Measurements from ENCODE around the gene IVL. TPM values are rescaled to one million over a fixed set of nuclear protein-coding genes. Genes with fewer than 3 reads are reported as not detected.

IVL gene
- total RNA-seq, 2 experiments from 2014 or later, result not detected

GRCh38 chr1:152942161-152942560, 33.8 kb downstream of the IVL start:
- DNase-seq (no peak), ATAC-seq (no peak)
- Mint-ChIP-seq H3K27ac (no peak overlapping the region), H3K27me3 (peaks cover under 1% of the 10 kb centered on the region), H3K4me1 (no peaks in the 10 kb centered on the region), H3K36me3 (no peaks in the 10 kb centered on the region), H3K9me3 (ENCODE audit: low read depth) (no peaks in the 10 kb centered on the region), H3K4me3 (no peak overlapping the region)
- CTCF ChIA-PET, result no interaction called here

- ATAC-seq, result no peak
- H3K9me3 Mint-ChIP-seq (ENCODE audit: low read depth), result no peaks in the 10 kb centered on the region
These were observed 37.9 kb downstream of the IVL start for GRCh38 chr1:152946248-152946647.

GRCh38 chr1:152946651-152947256, 38.4 kb downstream of the IVL start, which contains the start of gene SPRR5:
SPRR5 (plus strand) TSS chr1:152947206; CDS start chr1:152948555, 1,349 bp downstream.
- Mint-ChIP-seq H3K4me1 (no peaks in the 10 kb centered on the region), H3K9me3 (ENCODE audit: low read depth) (no peaks in the 10 kb centered on the region), H3K36me3 (no peaks in the 10 kb centered on the region), H3K27me3 (peaks cover 3% of the 10 kb centered on the region), H3K27ac (no peak within 1 kb of the TSS), H3K4me3 (no peak within 1 kb of the TSS)
- CTCF ChIA-PET, result no interaction called here
- DNase-seq, result no peak
- no peak for ATAC-seq

More at GRCh38 chr1:152946248-152946647, 37.9 kb downstream of the IVL start:
- DNase-seq, result no peak
- CTCF ChIA-PET, result interaction anchor here (1.2 kb wide), 1 partner anchor 77 kb away, joined by 3 read pairs; no protein-coding TSS in a partner anchor
- Mint-ChIP-seq H3K4me3 (no peak overlapping the region), H3K27me3 (peaks cover 3% of the 10 kb centered on the region), H3K27ac (no peak overlapping the region), H3K4me1 (no peaks in the 10 kb centered on the region), H3K36me3 (no peaks in the 10 kb centered on the region)

GRCh38 chr1:152951711-152952110, 43.4 kb downstream of the IVL start:
- CTCF ChIA-PET, result no interaction called here
- ATAC-seq (no peak), DNase-seq (no peak)
- Mint-ChIP-seq H3K4me3 (no peak overlapping the region), H3K4me1 (no peaks in the 10 kb centered on the region), H3K9me3 (ENCODE audit: low read depth) (no peaks in the 10 kb centered on the region), H3K36me3 (no peaks in the 10 kb centered on the region), H3K27ac (no peak overlapping the region), H3K27me3 (peaks cover 3% of the 10 kb centered on the region)

- Mint-ChIP-seq H3K27me3 (no peaks in the 10 kb centered on the region), H3K4me3 (no peak overlapping the region), H3K4me1 (no peaks in the 10 kb centered on the region), H3K9me3 (ENCODE audit: low read depth) (no peaks in the 10 kb centered on the region), H3K27ac (no peak overlapping the region), H3K36me3 (no peaks in the 10 kb centered on the region)
- DNase-seq, result no peak
- CTCF ChIA-PET, result no interaction called here
- ATAC-seq, result no peak
These were observed 45.4 kb downstream of the IVL start for GRCh38 chr1:152953761-152954160.

- no peak for DNase-seq
- CTCF ChIA-PET, result no interaction called here
- H3K27ac Mint-ChIP-seq, result no peak overlapping the region
- no peaks in the 10 kb centered on the region for H3K4me1 Mint-ChIP-seq
- ATAC-seq, result no peak
- no peaks in the 10 kb centered on the region for H3K27me3 Mint-ChIP-seq
- no peaks in the 10 kb centered on the region for H3K36me3 Mint-ChIP-seq
- H3K9me3 Mint-ChIP-seq (ENCODE audit: low read depth), result no peaks in the 10 kb centered on the region
- no peak overlapping the region for H3K4me3 Mint-ChIP-seq
These were observed 46.1 kb downstream of the IVL start for GRCh38 chr1:152954436-152954835.

GRCh38 chr1:152957561-152957960, 49.2 kb downstream of the IVL start:
- DNase-seq (no peak), ATAC-seq (no peak)
- Mint-ChIP-seq H3K36me3 (no peaks in the 10 kb centered on the region), H3K27me3 (no peaks in the 10 kb centered on the region), H3K27ac (no peak overlapping the region), H3K4me1 (no peaks in the 10 kb centered on the region), H3K4me3 (no peak overlapping the region), H3K9me3 (ENCODE audit: low read depth) (no peaks in the 10 kb centered on the region)
- CTCF ChIA-PET, result no interaction called here

DNA sequence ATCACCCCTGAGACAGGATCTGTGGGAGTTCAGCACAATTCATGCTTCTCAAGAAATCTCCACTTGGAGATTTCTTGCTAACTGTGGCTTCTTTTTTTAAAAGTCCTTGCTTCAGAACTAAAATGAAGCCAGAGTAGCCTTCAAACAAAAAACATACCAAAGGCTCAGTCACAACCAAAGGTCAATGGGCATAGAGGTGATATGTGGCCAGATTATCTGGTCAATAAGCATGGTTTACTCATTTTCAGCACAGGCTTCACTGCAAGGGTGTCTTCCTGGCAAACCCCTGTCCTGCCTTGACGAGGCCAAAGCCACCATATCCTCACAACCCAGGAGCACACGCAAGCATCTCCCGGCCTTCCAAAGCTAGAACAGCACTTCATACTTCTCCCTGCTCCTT, 50.9 kb downstream of the IVL start:
- CTCF ChIA-PET, result no interaction called here
- peak; percentile 1 for DNase-seq
- ATAC-seq, result no peak
- peaks cover 5% of the 10 kb centered on the region for H3K27me3 Mint-ChIP-seq
- H3K4me1 Mint-ChIP-seq, result no peaks in the 10 kb centered on the region
- H3K9me3 Mint-ChIP-seq (ENCODE audit: low read depth), result no peaks in the 10 kb centered on the region
- no peak overlapping the region for H3K27ac Mint-ChIP-seq
- no peaks in the 10 kb centered on the region for H3K36me3 Mint-ChIP-seq
- H3K4me3 Mint-ChIP-seq, result no peak overlapping the region

DNA sequence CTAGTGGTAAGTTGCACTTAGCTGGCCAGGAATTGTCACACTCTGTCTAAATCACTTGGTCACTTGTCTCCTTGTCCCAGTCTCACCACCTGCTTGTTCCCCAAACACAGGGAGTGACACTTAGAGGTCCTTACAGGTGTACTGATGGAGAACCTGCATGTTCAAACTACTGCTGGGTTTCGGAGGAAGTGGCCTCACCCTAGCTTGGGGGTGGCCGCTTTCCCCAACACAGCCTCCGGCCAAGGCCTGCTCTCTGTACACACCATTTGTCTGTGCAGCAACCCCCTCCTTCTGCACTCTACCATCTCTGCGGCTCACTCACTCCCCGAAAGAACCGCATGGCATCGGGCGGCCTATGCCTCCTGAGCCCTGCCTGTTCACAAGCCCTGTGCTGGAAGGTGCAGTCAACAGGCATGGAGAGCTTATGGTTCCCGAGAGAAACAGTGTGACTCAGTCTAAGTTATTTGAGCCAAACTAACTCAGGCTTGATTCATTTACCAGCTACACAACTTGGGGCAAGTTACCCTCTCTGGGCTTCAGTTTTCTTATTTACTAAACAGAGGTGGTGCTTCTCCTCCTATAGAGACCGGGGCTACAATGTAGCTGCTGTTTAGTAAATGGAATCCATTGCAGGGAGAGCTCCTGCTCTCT, 51.6 kb downstream of the IVL start:
- Mint-ChIP-seq H3K36me3 (no peaks in the 10 kb centered on the region), H3K9me3 (ENCODE audit: low read depth) (no peaks in the 10 kb centered on the region), H3K4me3 (no peak overlapping the region), H3K27me3 (peaks cover 5% of the 10 kb centered on the region), H3K4me1 (no peaks in the 10 kb centered on the region), H3K27ac (no peak overlapping the region)
- ATAC-seq (no peak), DNase-seq (no peak)
- CTCF ChIA-PET, result no interaction called here

- H3K9me3 Mint-ChIP-seq (ENCODE audit: low read depth), result no peaks in the 10 kb centered on the region
- no peak for DNase-seq
- H3K4me3 Mint-ChIP-seq, result no peak overlapping the region
- H3K27ac Mint-ChIP-seq, result no peak overlapping the region
- ATAC-seq, result no peak
- H3K4me1 Mint-ChIP-seq, result no peaks in the 10 kb centered on the region
- no peaks in the 10 kb centered on the region for H3K36me3 Mint-ChIP-seq
- H3K27me3 Mint-ChIP-seq, result peaks cover 9% of the 10 kb centered on the region
- CTCF ChIA-PET, result no interaction called here
These were observed 52.2 kb downstream of the IVL start for GRCh38 chr1:152960452-152961044.

Other genes starting within 250 kb of the IVL start
- gene LCE2D, start 245.2 kb upstream of the IVL start, total RNA-seq, result not detected
- gene LCE2C, start 233.3 kb upstream of the IVL start, total RNA-seq, result not detected
- not detected for gene LCE2B, start 222.4 kb upstream of the IVL start, total RNA-seq
- not detected for gene LCE2A, start 210.2 kb upstream of the IVL start, total RNA-seq
- gene LCE4A, start 200.4 kb upstream of the IVL start, total RNA-seq, result not detected
- not detected for gene KPRP, start 150.5 kb upstream of the IVL start, total RNA-seq
- gene LCE1F, start 133.4 kb upstream of the IVL start, total RNA-seq, result not detected
- not detected for gene LCE1E, start 122.3 kb upstream of the IVL start, total RNA-seq
- gene LCE1D, start 111.8 kb upstream of the IVL start, total RNA-seq, result not detected
- gene LCE1C, start 101.9 kb upstream of the IVL start, total RNA-seq, result not detected
- not detected for gene LCE1B, start 96.6 kb upstream of the IVL start, total RNA-seq
- gene LCE1A, start 81.1 kb upstream of the IVL start, total RNA-seq, result not detected
- gene LCE6A, start 65.7 kb upstream of the IVL start, total RNA-seq, result not detected
- gene LCE7A, start 48.5 kb upstream of the IVL start, total RNA-seq, result not detected
- gene SMCP, start 30.2 kb upstream of the IVL start, total RNA-seq, result not detected
- gene SPRR5, start 38.7 kb downstream of the IVL start, total RNA-seq, result not detected
- not detected for gene SPRR4, start 62.1 kb downstream of the IVL start, total RNA-seq
- not detected for gene SPRR1A, start 75.5 kb downstream of the IVL start, total RNA-seq
- gene SPRR3, start 93.2 kb downstream of the IVL start, total RNA-seq, result not detected
- gene SPRR1B, start 122.7 kb downstream of the IVL start, total RNA-seq, result not detected
- gene SPRR2D, start 132.6 kb downstream of the IVL start, total RNA-seq, result not detected
- not detected for gene SPRR2A, start 149.0 kb downstream of the IVL start, total RNA-seq
- gene SPRR2B, start 163.1 kb downstream of the IVL start, total RNA-seq, result not detected
- gene SPRR2E, start 186.0 kb downstream of the IVL start, total RNA-seq, result not detected
- not detected for gene SPRR2F, start 205.0 kb downstream of the IVL start, total RNA-seq
- gene SPRR2G, start 242.3 kb downstream of the IVL start, total RNA-seq, result not detected